Gastrocnemius medialis (tissue), 4 donors: ENCODE results near the gene BMPR1B.

Source experiments
- CTCF ChIP-seq, 5 experiments: fragments of 450-650 bp in 3 of 5; fragments of 200-600 bp in 2 of 5; sonication (generic) in 2 of 5; IDR thresholded peaks in 4 of 5; conservative IDR thresholded peaks in 1 of 5; 1 replicate in 4 of 5; 2 replicates in 1 of 5; pipeline ENCODE4 v1.5.1; 2016 to 2019; ENCODE audit warnings: antibody characterized with exemption in 5 of 5, mild to moderate bottlenecking in 3 of 5, moderate library complexity in 3 of 5
- POLR2A ChIP-seq, 2 donors: fragments of 450-650 bp; IDR thresholded peaks; one replicate each; pipeline ENCODE4 v1.6.1; 2017; ENCODE audit warnings: antibody characterized with exemption in 2 of 2, mild to moderate bottlenecking in 2 of 2, moderate library complexity in 2 of 2

GRCh38 chr4:95159384-95159783 is 401.6 kb downstream of the BMPR1B start:
- no peak for TF ChIP-seq POLR2A (IDR thresholded peaks at IDR 0.05)
- TF ChIP-seq CTCF (IDR thresholded peaks at IDR 0.05 in 4 of 5, conservative IDR thresholded peaks at IDR 0.05 in 1 of 5), result no peak
